Amygdala (tissue), 56 donors: Measurements from ENCODE around the gene PLA2G12A.

Experiments used
- DNase-seq, 56 donors: peaks; one replicate each; lab custom pipeline; 2025; lab: John Stamatoyannopoulos, UW

The PLA2G12A gene

DNA sequence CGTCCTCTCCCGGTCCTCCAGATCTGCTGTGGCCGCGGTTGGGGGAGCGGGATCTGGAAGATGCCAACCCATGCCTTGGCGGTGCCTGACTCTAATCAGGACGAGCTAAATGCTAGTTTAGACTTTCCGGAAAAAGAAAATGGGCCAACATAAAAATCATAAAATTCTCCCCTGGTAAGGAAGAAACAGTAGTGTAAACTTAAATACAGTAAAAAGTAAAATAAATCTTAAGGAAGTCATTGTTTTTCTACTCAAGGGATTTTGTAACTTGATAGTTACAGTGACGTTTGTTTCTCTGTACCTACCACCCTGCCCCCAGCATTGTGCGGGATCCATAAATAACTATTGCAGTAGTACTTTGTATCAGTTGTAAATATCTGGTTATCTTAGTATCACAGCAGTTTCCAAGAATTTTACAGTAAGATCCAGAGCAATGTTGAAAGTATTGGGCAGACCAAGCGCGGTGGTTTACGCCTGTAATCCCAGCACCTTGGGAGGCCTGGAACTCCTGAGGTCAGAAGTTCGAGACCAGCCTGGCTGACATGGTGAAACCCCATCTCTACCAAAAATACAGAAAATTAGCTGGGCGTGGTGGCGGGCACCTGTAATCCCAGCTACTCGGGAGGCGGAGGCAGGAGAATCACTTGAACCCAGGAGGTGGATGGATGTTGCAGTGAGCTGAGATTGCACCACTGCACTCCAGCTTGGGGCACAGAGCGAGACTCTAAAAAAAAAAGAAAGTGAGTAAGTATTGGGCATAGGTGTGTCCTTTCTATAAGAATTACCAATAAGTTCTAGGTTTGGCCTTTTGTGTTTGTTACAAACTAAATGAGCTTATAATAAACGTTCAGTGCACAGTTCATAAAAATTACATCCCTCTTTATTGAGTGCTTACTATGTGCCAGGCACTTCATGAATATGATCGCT lies 1.0 kb upstream of the PLA2G12A start:
- DNase-seq = no peak

DNA sequence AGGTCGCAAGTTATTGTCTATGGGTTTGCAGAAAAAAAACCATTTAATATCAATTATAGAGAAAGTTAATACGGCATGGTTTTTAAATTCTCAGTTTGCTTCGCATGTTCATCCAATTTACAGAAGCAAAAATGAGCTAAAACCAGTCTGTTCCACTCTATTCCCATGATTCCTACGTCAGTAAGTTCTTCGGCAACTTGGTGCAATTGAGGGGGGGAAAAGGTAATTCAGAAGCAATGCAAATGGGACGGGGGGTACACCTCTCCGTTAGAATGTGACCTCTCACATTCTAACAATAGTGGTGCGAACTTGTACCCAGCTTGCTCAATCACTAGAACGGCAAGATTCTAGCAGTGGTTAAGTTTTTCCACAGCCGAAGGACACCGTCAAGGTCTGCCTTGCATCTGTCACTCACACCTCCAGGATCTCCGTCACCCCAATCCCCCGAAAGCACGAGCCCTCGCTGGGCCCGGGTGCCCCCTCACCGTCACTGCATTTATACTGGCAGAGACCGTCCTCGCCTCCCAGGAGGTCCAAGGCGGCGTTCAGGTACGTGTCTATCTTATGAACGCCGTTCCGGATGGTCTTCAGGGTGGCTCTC lies 653 bp downstream of the PLA2G12A start:
- peak in 14 of 56 donors; percentile 1 to 55 (median 28) for DNase-seq

DNA sequence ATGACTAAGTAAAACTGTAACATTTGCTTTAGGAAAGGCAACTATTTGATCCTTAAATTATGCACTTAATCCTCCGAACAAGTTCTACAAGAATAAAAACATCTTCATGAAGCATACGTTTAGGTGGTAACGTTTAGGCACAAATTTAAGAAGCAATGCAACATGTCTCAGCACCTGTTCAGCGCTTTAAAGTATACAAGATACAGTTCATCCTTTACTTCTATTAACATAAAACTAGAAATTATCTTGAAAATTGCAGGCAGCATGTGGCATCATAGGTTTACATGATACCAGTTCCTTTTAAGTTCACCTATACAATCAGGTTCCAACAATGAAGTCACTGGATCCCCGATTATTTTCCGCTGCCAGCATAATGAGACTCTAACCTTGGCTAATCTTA lies 1.5 kb downstream of the PLA2G12A start:
- no peak for DNase-seq

DNA sequence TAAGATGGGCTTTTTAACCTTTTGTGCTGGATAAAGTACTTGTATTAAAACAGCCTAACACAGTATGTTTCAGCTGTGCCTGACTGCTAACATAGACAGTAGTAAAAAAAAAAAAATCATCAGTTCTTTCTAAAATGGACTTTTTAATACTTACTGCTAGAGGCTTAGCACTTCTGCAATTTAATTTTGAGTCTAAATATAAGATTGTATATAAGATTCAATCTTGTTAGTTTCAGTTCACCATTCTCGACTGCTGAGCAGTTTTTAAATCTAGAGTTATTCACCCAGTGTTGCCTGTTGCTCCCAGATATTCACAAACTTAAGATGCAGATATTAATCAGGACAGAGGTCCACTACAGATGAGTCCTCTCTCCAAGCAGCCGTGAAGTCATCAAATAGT lies 6.8 kb downstream of the PLA2G12A start:
- no peak for DNase-seq

DNA sequence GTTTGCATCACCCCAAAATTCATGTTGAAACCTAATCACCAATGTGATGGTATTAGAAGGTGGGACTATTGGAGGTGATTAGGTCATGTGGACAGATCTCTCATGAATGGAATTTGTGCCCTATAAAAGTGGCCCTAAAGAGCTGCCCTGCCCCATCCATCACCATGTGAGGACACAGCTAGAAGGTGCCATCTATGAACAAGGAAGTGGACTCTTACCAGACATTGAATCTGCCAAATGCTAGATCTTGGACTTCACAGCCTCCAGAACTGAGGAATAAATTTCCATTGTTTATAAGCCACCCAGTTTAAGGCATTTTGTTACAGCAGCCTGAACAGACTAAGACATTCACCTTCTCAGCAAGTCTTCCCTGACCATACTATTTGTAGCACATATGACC lies 7.5 kb downstream of the PLA2G12A start:
- no peak for DNase-seq

DNA sequence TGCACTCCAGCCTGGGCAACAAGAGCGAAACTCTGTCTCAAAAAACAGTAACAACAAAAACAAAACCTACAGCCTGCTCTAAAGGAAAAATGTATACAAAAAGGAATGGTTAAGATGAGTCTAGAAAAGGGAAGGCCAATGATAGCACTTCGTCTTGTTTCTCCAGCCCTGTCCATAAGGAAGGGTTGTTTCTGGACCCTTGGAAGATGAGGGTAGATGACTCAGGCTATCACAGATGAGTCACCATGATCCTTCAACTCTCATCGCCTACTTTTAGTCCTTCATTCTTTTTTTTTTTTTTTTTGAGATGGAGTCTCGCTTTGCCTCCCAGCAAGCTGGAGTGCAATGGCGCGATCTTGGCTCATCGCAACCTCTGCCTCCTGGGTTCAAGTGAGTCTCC lies 8.8 kb downstream of the PLA2G12A start:
- DNase-seq = no peak

- DNase-seq = no peak
These were observed 10.3 kb downstream of the PLA2G12A start for GRCh38 chr4:109719604-109720003.

GRCh38 chr4:109718759-109719158 lies 11.1 kb downstream of the PLA2G12A start:
- DNase-seq = no peak

GRCh38 chr4:109713500-109713899 lies 16.4 kb downstream of the PLA2G12A start:
- DNase-seq = no peak

- DNase-seq = no peak
These were observed 20.9 kb downstream of the PLA2G12A start for GRCh38 chr4:109708990-109709389.

DNA sequence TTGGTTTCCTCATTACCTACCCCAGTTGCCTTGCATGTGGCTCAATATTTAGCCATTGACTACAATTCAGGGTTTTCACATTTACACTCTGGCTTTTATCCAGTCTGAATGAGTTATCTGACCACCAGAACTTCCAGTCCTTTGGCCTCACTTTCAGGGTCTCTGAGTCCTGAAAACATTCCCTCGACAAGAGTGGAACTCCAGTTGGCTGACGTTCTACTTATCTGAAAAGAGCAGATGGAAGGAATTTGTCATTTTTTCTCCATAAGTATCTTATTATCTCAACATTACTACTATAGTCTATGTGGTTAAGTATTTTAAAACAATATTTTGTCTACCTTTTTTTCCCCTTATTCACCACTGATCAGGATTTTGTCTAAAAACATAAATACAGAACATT lies 21.4 kb downstream of the PLA2G12A start:
- DNase-seq = no peak

DNA sequence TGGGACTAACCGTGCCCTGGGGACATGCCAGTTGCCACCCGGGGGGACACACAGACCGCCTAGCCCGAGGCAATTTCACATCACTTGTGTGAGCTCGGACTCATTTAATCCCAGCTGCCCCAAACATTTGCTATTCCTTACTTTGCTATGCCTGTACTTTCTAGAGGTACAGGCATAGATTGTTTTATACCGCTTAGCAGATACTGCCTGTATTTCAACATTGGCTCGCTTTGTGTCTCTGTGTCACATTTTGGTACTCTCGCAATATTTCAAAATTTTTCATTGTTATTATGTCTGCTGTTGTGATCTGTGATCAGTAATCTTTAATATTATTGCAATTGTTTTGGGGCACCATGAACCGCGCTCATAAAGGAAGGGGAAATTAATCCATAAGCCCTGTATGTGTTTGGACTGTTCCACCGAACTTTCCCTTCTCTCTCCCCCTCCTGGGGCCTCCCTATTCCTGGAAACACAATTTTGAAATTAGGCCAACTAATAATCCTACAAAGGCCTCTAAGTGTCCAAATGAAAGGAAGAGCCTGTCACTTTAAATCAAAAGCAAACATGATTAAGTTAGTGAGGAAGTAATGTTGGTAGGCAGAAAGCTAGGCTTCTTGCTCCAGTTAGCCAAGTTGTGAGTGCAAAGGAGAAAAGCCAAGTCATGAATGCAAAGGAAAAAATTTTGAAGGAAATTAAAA lies 26.1 kb downstream of the PLA2G12A start:
- no peak for DNase-seq

GRCh38 chr4:109702950-109703663 lies 26.8 kb downstream of the PLA2G12A start, which contains the start of gene CASP6:
Gene CASP6 (minus strand): TSS chr4:109703445. CDS start chr4:109703395, 50 bp downstream.
- peak in 54 of 56 donors; percentile 10 to 82 (median 60) for DNase-seq

GRCh38 chr4:109701566-109702410 lies 28.1 kb downstream of the PLA2G12A start:
- no peak for DNase-seq

- no peak for DNase-seq
These were observed 30.2 kb downstream of the PLA2G12A start for GRCh38 chr4:109699553-109700225.

- DNase-seq = no peak
These were observed 31.2 kb downstream of the PLA2G12A start for GRCh38 chr4:109698656-109699055.

GRCh38 chr4:109691411-109691920 lies 38.4 kb downstream of the PLA2G12A start:
- no peak for DNase-seq

DNA sequence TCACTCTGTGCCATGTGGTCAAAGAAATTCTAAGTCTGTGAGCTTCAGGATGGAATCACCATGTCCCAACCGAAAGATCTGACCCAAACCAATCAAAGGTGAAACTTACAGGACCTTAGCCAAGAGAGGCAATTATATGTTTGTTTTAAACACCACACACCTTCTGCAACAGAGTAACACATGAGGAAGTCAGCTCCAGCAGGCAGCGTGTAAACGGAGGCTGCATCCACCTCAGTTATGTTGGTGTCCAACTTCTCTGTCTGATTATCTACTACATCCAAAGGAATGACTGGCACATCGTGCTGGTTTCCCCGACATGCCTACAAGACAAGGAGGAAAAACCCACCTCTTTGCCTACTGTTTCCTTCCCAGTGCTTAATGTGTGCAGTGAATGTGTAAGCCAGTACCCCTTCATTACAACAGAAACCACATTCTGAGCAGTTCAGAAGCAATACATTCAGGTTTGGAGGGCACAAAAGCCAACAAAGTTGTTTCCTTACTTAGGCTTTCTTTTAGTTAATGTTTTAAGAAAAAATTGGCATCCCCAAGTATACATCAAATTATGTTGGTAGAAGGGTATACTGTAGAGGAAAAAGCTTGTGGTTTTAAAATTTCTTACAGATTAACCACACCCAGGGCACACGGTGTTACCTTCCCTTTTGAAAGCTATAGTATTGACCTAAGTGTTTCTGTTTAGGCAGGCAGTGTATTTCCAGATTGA lies 39.0 kb downstream of the PLA2G12A start:
- no peak for DNase-seq
